ENCODE results near the gene CDK17.
A peak's percentile ranks its signal among the peaks of the same experiment; 100 is the strongest.
"Not testable (repeated sequence)": the region's sequence is repeated elsewhere in the genome, so short reads cannot be mapped to it uniquely, and the experiment has no call there.

Gene CDK17

GRCh38 chr12:96417688-96418087, 17.4 kb upstream of the CDK17 start:
- not testable (repeated sequence) for DNase-seq (ENCODE audit: low spot score)

- no peak for DNase-seq (ENCODE audit: low spot score)
Measured at GRCh38 chr12:96416033-96416799, 16.0 kb upstream of the CDK17 start.

- no peak for DNase-seq (ENCODE audit: low spot score)
Measured at GRCh38 chr12:96414637-96415036, 14.4 kb upstream of the CDK17 start.

DNA sequence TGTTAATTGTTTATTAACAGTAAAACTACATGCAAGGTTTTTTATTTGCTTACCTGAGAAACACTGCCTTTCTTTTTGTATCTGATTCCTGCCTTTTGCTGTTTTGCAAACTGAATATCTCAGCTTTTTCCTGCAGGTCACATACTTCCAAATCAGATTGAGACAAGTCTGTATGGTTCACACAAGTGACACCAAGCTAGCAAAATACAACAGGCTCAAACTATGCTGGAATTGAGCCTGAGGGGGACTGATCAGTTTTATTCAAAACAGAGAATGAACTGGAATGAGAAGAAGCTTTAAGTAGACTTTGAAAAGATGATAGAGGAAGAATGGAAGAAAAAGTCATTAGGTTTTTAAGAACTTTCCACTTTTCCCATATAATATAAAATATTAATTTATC, 12.2 kb upstream of the CDK17 start:
- no peak for DNase-seq (ENCODE audit: low spot score)

- DNase-seq (ENCODE audit: low spot score): no peak
Measured at GRCh38 chr12:96409731-96410130, 9.5 kb upstream of the CDK17 start.

- DNase-seq (ENCODE audit: low spot score): no peak
Measured at GRCh38 chr12:96408993-96409392, 8.8 kb upstream of the CDK17 start.

- DNase-seq (ENCODE audit: low spot score): not testable (repeated sequence)
Measured at GRCh38 chr12:96407429-96408097, 7.3 kb upstream of the CDK17 start.

DNA sequence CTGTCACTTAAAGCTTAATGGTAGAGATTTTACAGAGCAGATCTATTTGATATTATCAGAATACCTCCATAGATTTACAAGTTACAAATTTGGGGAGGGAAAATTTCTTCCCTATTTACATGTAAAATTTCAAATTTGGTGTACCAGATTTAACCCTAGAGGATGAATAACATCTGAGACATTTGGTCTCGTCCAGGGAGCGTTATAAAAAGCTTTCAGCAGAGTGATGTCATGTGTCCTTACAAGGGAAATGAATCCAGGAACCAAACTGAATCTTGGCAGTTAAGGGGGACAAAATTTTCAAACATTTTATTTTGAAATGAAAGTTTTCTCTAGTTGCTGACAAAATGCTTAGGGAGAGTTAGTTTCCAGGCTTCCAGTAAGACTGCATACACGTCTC, 4.5 kb upstream of the CDK17 start:
- no peak for DNase-seq (ENCODE audit: low spot score)

DNA sequence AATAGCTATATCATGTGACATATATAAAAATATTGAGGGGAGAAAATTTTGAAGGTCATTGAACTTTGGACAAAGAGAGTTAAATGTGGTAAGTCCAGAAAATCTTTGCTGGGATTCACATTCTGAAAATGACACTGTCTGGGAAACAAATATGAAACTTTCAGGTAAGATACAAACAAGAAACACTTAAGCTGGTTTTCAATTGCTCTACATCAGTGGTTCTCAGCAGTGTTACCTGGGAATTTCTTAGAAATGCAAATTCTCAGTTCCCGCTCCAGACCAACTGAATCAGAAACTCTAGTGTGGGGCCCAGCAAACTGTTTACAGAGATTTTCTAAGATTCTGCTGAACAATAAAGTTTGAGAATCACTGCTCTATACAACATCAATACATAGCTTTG, 3.6 kb upstream of the CDK17 start:
- no peak for DNase-seq (ENCODE audit: low spot score)

DNA sequence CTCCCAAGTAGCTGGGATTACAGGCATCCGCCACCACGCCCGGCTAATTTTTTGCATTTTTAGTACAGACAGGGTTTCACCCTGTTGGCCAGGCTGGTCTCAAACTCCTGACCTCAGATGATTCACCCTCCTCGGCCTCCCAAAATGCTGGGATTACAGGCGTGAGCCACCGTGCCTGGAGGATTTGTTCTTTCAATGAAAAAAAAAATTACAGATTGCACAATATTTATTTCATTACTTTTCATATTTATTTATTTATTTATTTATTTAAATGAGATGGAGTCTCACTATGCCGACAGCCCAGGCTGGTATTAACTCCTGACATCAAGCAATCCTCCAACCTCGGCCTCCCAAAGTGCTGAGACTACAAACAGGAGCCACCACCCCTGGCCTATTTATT, 2.3 kb upstream of the CDK17 start:
- DNase-seq (ENCODE audit: low spot score): not testable (repeated sequence)

GRCh38 chr12:96402061-96402460, 1.8 kb upstream of the CDK17 start:
- DNase-seq (ENCODE audit: low spot score): peak; percentile 16

- DNase-seq (ENCODE audit: low spot score): peak; percentile 68
Measured at GRCh38 chr12:96401076-96401871, 1.0 kb upstream of the CDK17 start.

- no peak for DNase-seq (ENCODE audit: low spot score)
Measured at GRCh38 chr12:96400631-96401075, 414 bp upstream of the CDK17 start.

DNA sequence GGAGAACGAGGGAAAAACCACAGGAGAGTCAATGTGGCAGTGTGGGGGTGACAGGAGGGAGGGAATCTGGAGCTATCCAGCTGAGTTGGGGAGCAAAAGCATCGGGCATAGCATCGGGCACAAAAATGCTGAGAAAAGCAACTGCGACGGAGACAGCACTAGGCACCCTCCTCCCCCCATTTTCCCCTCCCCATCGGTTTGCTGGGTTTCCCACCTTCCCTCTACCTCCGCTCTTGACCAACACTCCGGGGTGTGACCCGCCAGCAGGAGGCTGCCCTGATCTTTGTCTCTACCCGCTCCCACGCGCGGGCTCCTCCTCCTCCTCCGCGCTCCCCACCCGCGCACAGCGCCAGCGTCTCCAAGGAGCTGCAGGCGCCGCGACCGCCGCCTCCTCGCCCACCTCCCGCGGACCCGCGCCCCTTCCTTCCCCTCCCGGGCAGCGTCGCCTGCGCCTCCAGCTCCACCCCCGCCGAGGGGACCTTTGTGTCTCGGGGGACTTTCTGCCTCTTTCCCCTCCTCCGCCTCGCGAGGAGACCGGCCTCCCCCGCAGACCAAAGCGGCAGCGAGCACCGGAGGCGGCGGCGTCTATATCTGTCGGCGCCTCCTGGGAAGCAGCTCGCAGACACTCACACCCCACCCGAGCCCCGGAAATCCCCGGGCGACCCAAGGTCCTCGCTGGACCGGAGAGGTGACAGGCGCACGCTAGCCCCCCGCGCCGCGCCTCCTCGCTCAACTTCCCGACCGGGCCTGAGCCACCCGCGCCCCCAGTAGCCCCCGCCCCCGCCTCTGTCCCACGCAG, 920 bp downstream of the CDK17 start:
- DNase-seq (ENCODE audit: low spot score): peak; percentile 71

GRCh38 chr12:96398424-96399119, 1.7 kb downstream of the CDK17 start:
- DNase-seq (ENCODE audit: low spot score): no peak

DNA sequence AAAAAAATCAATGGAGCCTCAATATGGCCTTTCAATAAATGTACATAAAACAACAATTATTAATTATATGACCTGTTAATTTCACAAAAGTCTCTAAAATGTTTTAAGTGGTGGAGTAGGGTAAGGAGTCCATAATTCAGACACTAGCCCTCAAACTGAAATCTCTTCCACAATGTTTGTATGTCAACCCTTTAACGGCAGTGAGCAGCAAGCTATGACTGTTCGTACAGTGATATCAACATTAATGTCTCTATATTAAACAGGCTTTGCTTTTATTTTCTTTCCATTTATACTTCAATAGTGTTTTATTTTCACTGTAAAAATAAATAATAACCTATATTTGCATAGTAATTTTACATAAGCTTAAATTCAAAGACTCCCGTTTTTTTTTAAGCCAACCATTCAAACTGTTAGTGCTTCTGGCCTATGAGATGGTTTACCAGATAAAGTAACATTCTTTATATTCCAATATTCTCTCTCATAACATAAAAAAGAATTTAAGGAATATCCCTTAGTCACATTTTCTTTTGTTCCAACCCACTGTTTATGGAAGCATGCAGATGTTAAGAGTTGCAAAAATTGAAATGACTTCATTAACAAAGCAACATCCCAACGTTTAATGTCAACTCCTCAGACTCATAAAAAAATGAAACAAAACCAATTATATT, 2.3 kb downstream of the CDK17 start:
- no peak for DNase-seq (ENCODE audit: low spot score)

- no peak for DNase-seq (ENCODE audit: low spot score)
Measured at GRCh38 chr12:96396914-96397313, 3.3 kb downstream of the CDK17 start.

- DNase-seq (ENCODE audit: low spot score): no peak
Measured at GRCh38 chr12:96396209-96396608, 4.0 kb downstream of the CDK17 start.

- DNase-seq (ENCODE audit: low spot score): no peak
Measured at GRCh38 chr12:96395236-96395635, 5.0 kb downstream of the CDK17 start.

DNA sequence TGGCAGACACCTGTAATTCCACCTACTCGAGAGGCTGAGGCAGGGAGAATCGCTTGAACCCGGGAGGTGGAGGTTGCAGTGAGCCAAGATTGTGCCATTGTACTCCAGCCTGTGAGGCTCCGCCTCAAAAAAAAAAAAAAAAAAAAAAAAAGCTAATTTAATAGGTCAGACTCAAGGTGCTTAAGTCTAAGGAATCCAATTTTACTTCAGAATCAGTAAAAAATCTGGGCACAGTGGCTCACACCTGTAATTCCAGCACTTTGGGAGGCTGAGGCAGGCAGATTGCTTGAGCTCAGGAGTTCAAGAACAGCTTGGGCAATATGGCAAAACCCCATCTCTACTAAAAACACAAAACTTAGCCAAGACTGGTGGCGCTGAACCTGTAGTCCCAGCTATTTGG, 7.0 kb downstream of the CDK17 start:
- DNase-seq (ENCODE audit: low spot score): not testable (repeated sequence)

GRCh38 chr12:96392397-96392796, 7.8 kb downstream of the CDK17 start:
- no peak for DNase-seq (ENCODE audit: low spot score)
